ENCODE results near the gene ANKRD55.
"Not testable (repeated sequence)": the region's sequence is repeated elsewhere in the genome, so short reads cannot be mapped to it uniquely, and the experiment has no call there.

The ANKRD55 gene

DNA sequence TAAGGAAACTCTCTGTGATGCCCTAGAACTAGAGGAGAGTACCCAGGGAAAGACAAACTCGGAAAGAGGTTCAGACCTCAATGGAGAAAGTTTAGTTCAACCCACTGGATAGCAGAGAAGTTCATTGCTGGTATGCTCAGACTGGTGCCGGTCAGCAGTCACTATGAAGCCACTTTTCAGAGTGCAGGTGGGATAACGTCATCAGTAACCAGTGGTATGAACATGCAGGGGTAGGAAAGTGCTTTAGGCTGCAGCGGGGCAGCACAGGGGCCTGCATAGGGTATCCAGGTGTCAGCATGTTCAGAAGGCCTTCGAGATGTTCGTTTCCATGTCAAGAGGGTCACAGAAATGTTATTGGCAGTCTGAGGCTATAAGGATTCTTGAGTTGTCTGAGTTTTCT lies 20.8 kb upstream of the ANKRD55 start:
- no peak overlapping the region for H3K4me3 ChIP-seq (ENCODE audit: control insufficient read depth, low read depth, low read length)
- no peak for DNase-seq (ENCODE audit: low read depth)
- TF ChIP-seq, protein P1, sequence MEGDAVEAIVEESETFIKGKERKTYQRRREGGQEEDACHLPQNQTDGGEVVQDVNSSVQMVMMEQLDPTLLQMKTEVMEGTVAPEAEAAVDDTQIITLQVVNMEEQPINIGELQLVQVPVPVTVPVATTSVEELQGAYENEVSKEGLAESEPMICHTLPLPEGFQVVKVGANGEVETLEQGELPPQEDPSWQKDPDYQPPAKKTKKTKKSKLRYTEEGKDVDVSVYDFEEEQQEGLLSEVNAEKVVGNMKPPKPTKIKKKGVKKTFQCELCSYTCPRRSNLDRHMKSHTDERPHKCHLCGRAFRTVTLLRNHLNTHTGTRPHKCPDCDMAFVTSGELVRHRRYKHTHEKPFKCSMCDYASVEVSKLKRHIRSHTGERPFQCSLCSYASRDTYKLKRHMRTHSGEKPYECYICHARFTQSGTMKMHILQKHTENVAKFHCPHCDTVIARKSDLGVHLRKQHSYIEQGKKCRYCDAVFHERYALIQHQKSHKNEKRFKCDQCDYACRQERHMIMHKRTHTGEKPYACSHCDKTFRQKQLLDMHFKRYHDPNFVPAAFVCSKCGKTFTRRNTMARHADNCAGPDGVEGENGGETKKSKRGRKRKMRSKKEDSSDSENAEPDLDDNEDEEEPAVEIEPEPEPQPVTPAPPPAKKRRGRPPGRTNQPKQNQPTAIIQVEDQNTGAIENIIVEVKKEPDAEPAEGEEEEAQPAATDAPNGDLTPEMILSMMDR (IDR thresholded peaks at IDR 0.05; ENCODE audit: control insufficient read depth, insufficient read depth, low read depth, low read length, missing control alignments), result no peak

DNA sequence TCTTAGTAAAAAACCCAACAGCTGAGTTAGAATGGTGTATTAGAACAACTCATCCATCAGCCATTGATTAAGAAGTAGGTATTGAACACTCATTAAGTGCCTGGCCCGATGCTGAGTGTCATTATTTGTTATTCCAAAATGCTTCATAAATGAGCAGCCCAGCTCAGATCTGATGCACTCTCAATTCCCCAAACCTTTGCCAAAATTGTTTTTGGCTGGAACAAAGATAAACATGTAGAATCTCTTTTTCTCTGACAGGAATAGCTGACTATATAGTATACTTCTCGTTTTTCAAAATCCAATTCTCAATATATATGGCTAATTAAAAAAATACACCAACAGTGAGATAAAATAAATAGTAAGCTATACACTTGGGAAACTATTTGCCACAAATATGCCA lies 20.0 kb upstream of the ANKRD55 start:
- no peak for DNase-seq (ENCODE audit: low read depth)
- no peak overlapping the region for H3K4me3 ChIP-seq (ENCODE audit: control insufficient read depth, low read depth, low read length)
- TF ChIP-seq, protein P1 (IDR thresholded peaks at IDR 0.05; ENCODE audit: control insufficient read depth, insufficient read depth, low read depth, low read length, missing control alignments), result no peak

DNA sequence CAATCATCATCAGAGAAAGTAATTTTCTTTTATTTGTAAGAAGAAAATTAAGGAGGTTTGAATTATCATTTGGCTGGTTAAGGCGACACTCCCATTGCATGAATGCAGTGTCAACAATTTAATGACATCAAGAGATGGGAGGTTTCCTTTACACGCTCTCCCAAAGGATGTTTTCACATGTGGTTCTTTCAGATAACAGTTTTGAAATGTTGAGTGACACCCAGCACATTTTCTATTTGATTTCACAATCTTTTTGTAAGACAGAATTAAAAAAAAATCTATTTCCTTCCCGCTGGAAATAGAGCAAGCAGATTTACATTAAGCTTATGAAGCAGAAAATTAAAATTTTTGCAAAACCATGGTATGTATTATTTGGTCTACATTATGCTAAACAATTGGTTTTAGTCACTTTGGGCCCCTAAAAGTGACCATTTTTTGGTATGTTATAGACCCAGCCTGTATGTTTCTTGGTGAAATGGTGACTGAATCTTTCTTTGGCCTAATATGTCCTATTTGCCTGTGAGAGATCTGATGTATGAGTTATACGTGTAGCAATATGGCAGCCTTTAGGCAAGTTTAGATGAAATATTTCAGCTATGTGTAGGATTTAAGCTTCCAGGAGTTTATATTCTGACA lies 18.9 kb upstream of the ANKRD55 start:
- no peak for DNase-seq (ENCODE audit: low read depth)
- no peak overlapping the region for H3K4me3 ChIP-seq (ENCODE audit: control insufficient read depth, low read depth, low read length)
- TF ChIP-seq, protein P1 (IDR thresholded peaks at IDR 0.05; ENCODE audit: control insufficient read depth, insufficient read depth, low read depth, low read length, missing control alignments), result no peak

DNA sequence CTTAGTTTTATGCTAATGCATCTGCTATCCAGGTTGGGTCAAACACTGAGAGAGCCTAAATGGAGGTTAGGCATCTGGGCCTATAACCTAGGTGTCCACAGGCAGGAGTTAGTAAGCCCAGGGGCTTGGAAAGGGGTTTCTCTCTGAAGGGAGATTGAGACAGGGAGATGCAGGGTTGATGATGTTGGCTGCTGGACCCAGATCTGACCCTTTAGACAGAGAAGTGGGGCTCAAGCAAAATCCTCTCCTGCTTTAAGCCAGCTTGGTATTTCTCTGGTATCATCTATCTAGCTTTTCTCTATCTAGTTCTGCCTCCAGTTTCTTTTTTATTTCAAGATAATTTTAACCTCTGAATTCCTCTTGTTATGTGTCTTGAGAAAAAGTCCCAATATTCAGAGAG lies 18.3 kb upstream of the ANKRD55 start:
- no peak for DNase-seq (ENCODE audit: low read depth)
- no peak overlapping the region for H3K4me3 ChIP-seq (ENCODE audit: control insufficient read depth, low read depth, low read length)
- TF ChIP-seq, protein P1 (IDR thresholded peaks at IDR 0.05; ENCODE audit: control insufficient read depth, insufficient read depth, low read depth, low read length, missing control alignments), result no peak

DNA sequence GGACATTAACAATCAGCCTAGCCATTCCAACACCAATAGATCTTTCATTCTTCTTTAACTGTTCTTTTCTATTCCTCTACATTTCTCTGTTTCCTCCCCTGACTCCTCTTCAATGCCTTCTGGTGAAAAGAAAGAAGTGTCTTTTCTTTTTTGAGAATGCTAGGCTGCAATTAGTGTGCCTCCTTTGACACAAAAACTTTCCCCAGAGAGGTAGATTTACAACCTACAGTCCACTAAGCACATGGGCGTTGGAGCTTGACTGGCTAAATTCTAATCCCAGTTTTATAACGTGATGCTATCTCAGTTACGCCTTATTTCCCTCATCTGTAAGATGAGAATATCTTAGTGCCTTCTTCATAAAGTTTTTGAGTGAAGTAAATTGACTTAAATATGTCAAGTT lies 16.9 kb upstream of the ANKRD55 start:
- DNase-seq (ENCODE audit: low read depth), result no peak
- TF ChIP-seq, protein P1 (IDR thresholded peaks at IDR 0.05; ENCODE audit: control insufficient read depth, insufficient read depth, low read depth, low read length, missing control alignments), result no peak
- H3K4me3 ChIP-seq (ENCODE audit: control insufficient read depth, low read depth, low read length), result no peak overlapping the region

DNA sequence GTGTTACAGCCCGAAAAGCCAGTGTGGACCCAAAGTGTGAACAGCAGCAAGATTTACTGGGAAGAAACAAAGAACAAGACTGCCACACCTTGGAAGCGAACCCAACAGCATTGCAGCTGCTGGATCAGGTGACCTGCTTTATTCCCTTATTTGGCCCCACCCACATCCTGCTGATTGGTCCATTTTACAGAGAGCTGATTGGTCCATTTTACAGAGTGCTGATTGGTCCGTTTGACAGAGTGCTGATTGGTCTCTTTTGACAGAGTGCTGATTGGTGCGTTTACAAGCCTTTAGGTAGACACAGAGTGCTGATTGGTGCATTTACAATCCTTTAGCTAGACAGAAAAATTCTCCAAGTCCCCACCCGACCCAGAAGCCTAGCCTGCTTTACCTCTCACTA lies 16.0 kb upstream of the ANKRD55 start:
- H3K4me3 ChIP-seq (ENCODE audit: control insufficient read depth, low read depth, low read length); DNase-seq (ENCODE audit: low read depth): not testable (repeated sequence)

DNA sequence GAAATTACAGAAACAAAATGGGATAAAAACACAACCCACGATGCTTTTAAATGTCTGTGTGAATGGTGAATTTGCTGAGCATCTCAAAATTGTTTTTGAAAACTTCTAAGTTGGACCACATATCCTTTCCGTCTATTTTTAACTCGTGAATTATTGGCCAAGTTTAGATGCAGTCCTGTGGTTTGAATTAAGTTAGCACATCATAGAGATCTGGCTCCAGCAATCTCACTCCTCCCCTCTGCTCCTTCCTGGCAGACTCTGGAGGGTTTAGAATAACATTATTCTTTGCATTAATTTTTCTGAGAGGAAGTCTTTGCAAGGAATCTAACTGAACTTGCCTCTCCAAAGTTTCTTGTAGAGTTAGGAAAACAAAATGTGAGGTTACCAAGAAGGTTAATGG lies 14.5 kb upstream of the ANKRD55 start:
- no peak for DNase-seq (ENCODE audit: low read depth)
- TF ChIP-seq, protein P1 (IDR thresholded peaks at IDR 0.05; ENCODE audit: control insufficient read depth, insufficient read depth, low read depth, low read length, missing control alignments), result no peak
- H3K4me3 ChIP-seq (ENCODE audit: control insufficient read depth, low read depth, low read length), result no peak overlapping the region
